ENCODE data around the gene SCN10A. TPM values are rescaled to one million over a fixed set of nuclear protein-coding genes. Genes with fewer than 3 reads are reported as not detected.

Gene SCN10A
- total RNA-seq, 4 donors from 2014 or later: not detected

GRCh38 chr3:38706961-38707360, 109.1 kb downstream of the SCN10A start:
- WGBS, 2 donors: 63% methylated on average over 2 of the region's 2 CpGs
- TF ChIP-seq POLR2A (IDR thresholded peaks at IDR 0.05) (no peak), CTCF (IDR thresholded peaks at IDR 0.05) (no peak)
- intact Hi-C loops (cut with DNase I; ENCODE audit: low total_unique reads): no loop called here
- DNase-seq (ENCODE audit: low spot score in 2 of 2): no peak
- H3K4me3 ChIP-seq (ENCODE audit: low read depth, poor library complexity, severe bottlenecking): no peak overlapping the region

GRCh38 chr3:38702231-38702630, 113.8 kb downstream of the SCN10A start:
- intact Hi-C loops (cut with DNase I; ENCODE audit: low total_unique reads): no loop called here
- TF ChIP-seq POLR2A (IDR thresholded peaks at IDR 0.05) (no peak), CTCF (IDR thresholded peaks at IDR 0.05) (no peak)
- DNase-seq (ENCODE audit: low spot score in 2 of 2): peak in 1 of 2 donors; percentile 15
- H3K4me3 ChIP-seq (ENCODE audit: low read depth, poor library complexity, severe bottlenecking): no peak overlapping the region
- 71 to 78% methylated on average over 3 of the region's 3 CpGs for WGBS, 2 donors

GRCh38 chr3:38698760-38699159, 117.3 kb downstream of the SCN10A start:
- 74 to 78% methylated on average over 5 of the region's 5 CpGs for WGBS, 2 donors
- no peak for TF ChIP-seq CTCF (IDR thresholded peaks at IDR 0.05)
- TF ChIP-seq POLR2A (IDR thresholded peaks at IDR 0.05): no peak
- intact Hi-C loops (cut with DNase I; ENCODE audit: low total_unique reads): no loop called here
- DNase-seq (ENCODE audit: low spot score in 2 of 2): peak in 1 of 2 donors; percentile 8
- no peak overlapping the region for H3K4me3 ChIP-seq (ENCODE audit: low read depth, poor library complexity, severe bottlenecking)

GRCh38 chr3:38698061-38698460, 118.0 kb downstream of the SCN10A start:
- WGBS, 2 donors: 94 to 96% methylated on average over 12 of the region's 12 CpGs
- TF ChIP-seq POLR2A (IDR thresholded peaks at IDR 0.05): no peak
- no peak for TF ChIP-seq CTCF (IDR thresholded peaks at IDR 0.05)
- DNase-seq (ENCODE audit: low spot score in 2 of 2): peak in 1 of 2 donors; percentile 76
- H3K4me3 ChIP-seq (ENCODE audit: low read depth, poor library complexity, severe bottlenecking): no peak overlapping the region
- intact Hi-C loops (cut with DNase I; ENCODE audit: low total_unique reads): no loop called here

- intact Hi-C loops (cut with DNase I; ENCODE audit: low total_unique reads): no loop called here
- no peak for DNase-seq (ENCODE audit: low spot score in 2 of 2)
- no peak overlapping the region for H3K4me3 ChIP-seq (ENCODE audit: low read depth, poor library complexity, severe bottlenecking)
- no peak for TF ChIP-seq POLR2A (IDR thresholded peaks at IDR 0.05)
- no peak for TF ChIP-seq CTCF (IDR thresholded peaks at IDR 0.05)
- 68 to 71% methylated on average over 2 of the region's 2 CpGs for WGBS, 2 donors
These were observed 120.0 kb downstream of the SCN10A start for GRCh38 chr3:38696034-38696433.

- DNase-seq (ENCODE audit: low spot score in 2 of 2): no peak
- WGBS, 2 donors: 90 to 92% methylated on average over 2 of the region's 2 CpGs
- no peak overlapping the region for H3K4me3 ChIP-seq (ENCODE audit: low read depth, poor library complexity, severe bottlenecking)
- intact Hi-C loops (cut with DNase I; ENCODE audit: low total_unique reads): no loop called here
- TF ChIP-seq CTCF (IDR thresholded peaks at IDR 0.05) (no peak), POLR2A (IDR thresholded peaks at IDR 0.05) (no peak)
These were observed 125.8 kb downstream of the SCN10A start for GRCh38 chr3:38690185-38690584.
